K562 (cell line): ENCODE results near the gene SYNJ2. TPM values are rescaled to one million over a fixed set of nuclear protein-coding genes. Genes with fewer than 3 reads are reported as not detected.

Source experiments
- CCNT2 ChIP-seq: IDR thresholded peaks from 2 replicates; pipeline ENCODE4 v1.6.1; 2011; ENCODE audit warnings: borderline replicate concordance, low read depth, mild to moderate bottlenecking, moderate library complexity, mixed read lengths, low read length; ENCODE audit not compliant: insufficient read length; ENCODE audit errors: extremely low read depth
- DMBX1 ChIP-seq: fragments of 250-450 bp; sonication (Bioruptor Pico); IDR thresholded peaks from 2 replicates; pipeline ENCODE4 v1.8.0; 2022; ENCODE audit warnings: inconsistent platforms, mild to moderate bottlenecking, moderate library complexity, borderline replicate concordance
- GATAD2A ChIP-seq: fragments of 450-650 bp; IDR thresholded peaks from 2 replicates; pipeline ENCODE4 v1.6.1; 2017
- HCFC1 ChIP-seq: IDR thresholded peaks from 2 replicates; pipeline ENCODE4 v1.6.1; 2012; ENCODE audit warnings: low read depth, low read length, improper control_type of control experiment
- HMG20B ChIP-seq: fragments of 250-450 bp; sonication (Bioruptor Pico); IDR thresholded peaks from 2 replicates; pipeline ENCODE4 v1.5.0; 2021; ENCODE audit warnings: mild to moderate bottlenecking
- MXI1 ChIP-seq: IDR thresholded peaks from 2 replicates; pipeline ENCODE4 v1.6.1; 2011; ENCODE audit warnings: low read depth, mild to moderate bottlenecking, improper control_type of control experiment, low read length
- MYNN ChIP-seq, 2 experiments: sonication (generic); formaldehyde crosslinking in 1 of 2; IDR thresholded peaks; 2 replicates each; pipeline versions ENCODE4 v1.5.0 to v1.6.1; 2016 to 2020; ENCODE audit warnings: antibody characterized with exemption in 1 of 2, missing genetic modification reagents in 1 of 2
- POLR3A ChIP-seq: IDR thresholded peaks from 2 replicates; pipeline ENCODE4 v1.6.1; 2011; ENCODE audit warnings: borderline replicate concordance, mild to moderate bottlenecking, moderate library complexity; ENCODE audit not compliant: insufficient read length, insufficient read depth; ENCODE audit errors: extremely low read depth
- SETDB1 ChIP-seq: IDR thresholded peaks from one replicate; pipeline ENCODE4 v1.6.1; 2012; ENCODE audit warnings: low read length, control low read depth, inconsistent platforms
- SREBF2 ChIP-seq: sonication (generic); formaldehyde crosslinking; IDR thresholded peaks from 2 replicates; pipeline ENCODE4 v1.4.0; 2020; ENCODE audit warnings: mild to moderate bottlenecking, missing genetic modification reagents
- SRSF1 ChIP-seq: fragments of 200-400 bp; formaldehyde crosslinking; IDR thresholded peaks from 2 replicates; pipeline ENCODE4 v1.6.1; 2017; ENCODE audit warnings: mild to moderate bottlenecking, low read depth, low read length, moderate library complexity
- TAF15 ChIP-seq: fragments of 200-400 bp; formaldehyde crosslinking; IDR thresholded peaks from 2 replicates; pipeline ENCODE4 v1.6.1; 2017; ENCODE audit warnings: mild to moderate bottlenecking, low read depth, low read length, moderate library complexity
- TGIF2 ChIP-seq: sonication (generic); formaldehyde crosslinking; IDR thresholded peaks from 2 replicates; pipeline ENCODE4 v1.8.1; 2022; ENCODE audit warnings: mild to moderate bottlenecking, missing genetic modification reagents, moderate library complexity
- ZBTB1 ChIP-seq: sonication (generic); formaldehyde crosslinking; IDR thresholded peaks from 2 replicates; pipeline ENCODE4 v1.8.1; 2023; ENCODE audit warnings: missing genetic modification reagents, low read depth, mild to moderate bottlenecking, borderline replicate concordance
- ZNF133 ChIP-seq: fragments of 250-450 bp; sonication (Bioruptor Pico); IDR thresholded peaks from 2 replicates; pipeline ENCODE4 v1.4.0; 2020; ENCODE audit warnings: mild to moderate bottlenecking
- ZNF146 ChIP-seq: IDR thresholded peaks from one replicate; pipeline ENCODE4 v1.6.1; 2018; ENCODE audit warnings: missing compliant biosample characterization; ENCODE audit not compliant: unreplicated experiment
- polyA plus RNA-seq, 8 experiments: library from polyadenylated mRNA; depleted of rRNA in 4 of 8; stranded (reverse) in 5 of 8; unstranded in 3 of 8; fragments of >200 nt; fragmentation: Nextera tagmentation in 2 of 8; fragmentation: Illumina TruSeq in 1 of 8; extraction: Ambion mirVana in 2 of 8; extraction: Trizol in 1 of 8; gene quantifications; 2 replicates each; pipeline versions ENCODE4 v1.2.1 to v1.2.3, GENCODE V29; 2011 to 2014; ENCODE audit warnings: inconsistent platforms in 1 of 8, missing spikeins in 1 of 8
- total RNA-seq, 7 experiments: library from RNA; depleted of rRNA in 6 of 7; stranded (reverse); fragments of >200 nt in 6 of 7; fragmentation: Illumina TruSeq in 2 of 7; extraction: Trizol in 2 of 7; gene quantifications; 2 replicates each; pipeline versions ENCODE4 v1.2.1 to v1.2.3, GENCODE V29; 2011 to 2021; ENCODE audit warnings: low replicate concordance in 1 of 7
- TF ChIP-seq, protein P1 (sequence below), 2 experiments: fragments of 150-350 bp in 1 of 2; IDR thresholded peaks; 2 replicates each; pipeline ENCODE4 v1.6.1; 2012 to 2016; ENCODE audit warnings: low read depth in 2 of 2, low read length in 2 of 2, mild to moderate bottlenecking in 1 of 2, moderate library complexity in 1 of 2
- TF ChIP-seq, protein P2 (sequence below): fragments of 250-450 bp; sonication (Bioruptor Pico); IDR thresholded peaks from 2 replicates; pipeline ENCODE4 v1.8.0; 2022; ENCODE audit warnings: moderate library complexity, mild to moderate bottlenecking, inconsistent platforms
- TF ChIP-seq, protein P3 (sequence below): sonication (generic); formaldehyde crosslinking; IDR thresholded peaks from 2 replicates; pipeline ENCODE4 v1.8.0; 2022; ENCODE audit warnings: mild to moderate bottlenecking, missing genetic modification reagents

The SYNJ2 gene
- total and polyA plus RNA-seq, 9 of the 15 experiments (the other 6 are each of a cell fraction or from before 2014, with no cell fraction given), result 3.0 to 27.7 (median 17.8) TPM

DNA sequence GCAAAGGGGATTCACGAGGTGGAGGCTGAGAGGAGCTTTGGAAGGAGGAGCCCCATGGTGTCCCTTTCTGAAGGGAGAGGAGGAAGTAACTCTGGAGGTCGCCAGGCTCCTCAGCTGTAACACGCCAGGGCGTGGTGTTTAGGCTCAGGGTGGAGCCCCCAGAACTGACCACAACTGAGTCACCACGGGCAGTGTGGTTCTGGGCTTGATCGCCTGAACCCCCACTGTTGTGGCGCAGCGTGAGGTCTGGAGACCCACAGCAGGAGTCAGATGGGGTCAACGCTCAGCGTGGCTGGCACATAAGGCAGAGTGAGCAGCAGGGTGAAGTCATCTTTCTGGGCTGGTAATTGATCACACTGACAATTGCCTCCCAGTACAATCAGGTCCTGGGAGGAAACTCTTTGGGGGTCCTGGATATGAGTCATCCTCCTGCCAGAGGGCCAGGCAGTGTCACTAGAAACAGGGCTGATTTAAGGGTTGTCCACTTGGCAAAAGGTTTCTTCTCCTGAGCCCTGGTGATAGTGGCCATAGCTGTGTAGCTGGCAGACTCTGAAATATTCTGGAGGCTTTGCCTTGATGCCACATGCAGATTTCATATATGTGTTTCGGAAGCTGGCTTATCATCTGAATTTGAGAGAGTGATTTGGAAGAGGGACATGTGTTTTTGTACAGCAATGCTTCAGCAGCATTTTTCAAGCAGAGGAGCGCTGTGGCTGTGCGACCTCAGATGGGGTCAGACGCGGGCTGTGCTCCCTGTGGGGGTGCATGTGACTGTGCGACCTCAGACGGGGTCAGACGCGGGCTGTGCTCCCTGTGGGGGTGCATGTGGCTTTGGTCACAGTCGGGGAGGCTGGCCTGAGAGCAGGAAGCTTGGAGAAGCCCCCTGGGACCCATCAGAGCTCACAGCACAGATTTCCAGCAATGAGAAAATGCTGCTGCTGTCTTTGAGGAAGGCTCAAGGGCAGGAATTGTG lies 50.0 kb downstream of the SYNJ2 start (continued):
- TF ChIP-seq, protein P1, sequence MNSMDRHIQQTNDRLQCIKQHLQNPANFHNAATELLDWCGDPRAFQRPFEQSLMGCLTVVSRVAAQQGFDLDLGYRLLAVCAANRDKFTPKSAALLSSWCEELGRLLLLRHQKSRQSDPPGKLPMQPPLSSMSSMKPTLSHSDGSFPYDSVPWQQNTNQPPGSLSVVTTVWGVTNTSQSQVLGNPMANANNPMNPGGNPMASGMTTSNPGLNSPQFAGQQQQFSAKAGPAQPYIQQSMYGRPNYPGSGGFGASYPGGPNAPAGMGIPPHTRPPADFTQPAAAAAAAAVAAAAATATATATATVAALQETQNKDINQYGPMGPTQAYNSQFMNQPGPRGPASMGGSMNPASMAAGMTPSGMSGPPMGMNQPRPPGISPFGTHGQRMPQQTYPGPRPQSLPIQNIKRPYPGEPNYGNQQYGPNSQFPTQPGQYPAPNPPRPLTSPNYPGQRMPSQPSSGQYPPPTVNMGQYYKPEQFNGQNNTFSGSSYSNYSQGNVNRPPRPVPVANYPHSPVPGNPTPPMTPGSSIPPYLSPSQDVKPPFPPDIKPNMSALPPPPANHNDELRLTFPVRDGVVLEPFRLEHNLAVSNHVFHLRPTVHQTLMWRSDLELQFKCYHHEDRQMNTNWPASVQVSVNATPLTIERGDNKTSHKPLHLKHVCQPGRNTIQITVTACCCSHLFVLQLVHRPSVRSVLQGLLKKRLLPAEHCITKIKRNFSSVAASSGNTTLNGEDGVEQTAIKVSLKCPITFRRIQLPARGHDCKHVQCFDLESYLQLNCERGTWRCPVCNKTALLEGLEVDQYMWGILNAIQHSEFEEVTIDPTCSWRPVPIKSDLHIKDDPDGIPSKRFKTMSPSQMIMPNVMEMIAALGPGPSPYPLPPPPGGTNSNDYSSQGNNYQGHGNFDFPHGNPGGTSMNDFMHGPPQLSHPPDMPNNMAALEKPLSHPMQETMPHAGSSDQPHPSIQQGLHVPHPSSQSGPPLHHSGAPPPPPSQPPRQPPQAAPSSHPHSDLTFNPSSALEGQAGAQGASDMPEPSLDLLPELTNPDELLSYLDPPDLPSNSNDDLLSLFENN (IDR thresholded peaks at IDR 0.05; ENCODE audit: low read depth in 2 of 2, low read length in 2 of 2), result 0 out of 4 replicates have a peak, but pooled peaks of 1 of the 2 experiments have one; percentile 38
- TF ChIP-seq TGIF2 (CRISPR knock-in tag) (no peak), MXI1 (no peak), SRSF1 (no peak), HMG20B (CRISPR knock-in tag) (no peak), ZNF146 (CRISPR knock-in tag) (no peak), SREBF2 (CRISPR knock-in tag) (no peak), ZNF133 (no peak), CCNT2 (peak; percentile 35), GATAD2A (peak; percentile 16; the same call in 1 of the 2 replicates), MYNN (IDR thresholded peaks at IDR 0.05) (peak; percentile 69; the same call in 1 of the 2 replicates), MYNN (CRISPR knock-in tag; IDR thresholded peaks at IDR 0.05) (no peak), TAF15 (no peak), ZBTB1 (CRISPR knock-in tag) (peak; percentile 63; the same call in 1 of the 2 replicates), SETDB1 (no peak), HCFC1 (no peak), DMBX1 (CRISPR knock-in tag) (peak; percentile 29; the same call in 1 of the 2 replicates), POLR3A (no peak)
- TF ChIP-seq, protein P2, sequence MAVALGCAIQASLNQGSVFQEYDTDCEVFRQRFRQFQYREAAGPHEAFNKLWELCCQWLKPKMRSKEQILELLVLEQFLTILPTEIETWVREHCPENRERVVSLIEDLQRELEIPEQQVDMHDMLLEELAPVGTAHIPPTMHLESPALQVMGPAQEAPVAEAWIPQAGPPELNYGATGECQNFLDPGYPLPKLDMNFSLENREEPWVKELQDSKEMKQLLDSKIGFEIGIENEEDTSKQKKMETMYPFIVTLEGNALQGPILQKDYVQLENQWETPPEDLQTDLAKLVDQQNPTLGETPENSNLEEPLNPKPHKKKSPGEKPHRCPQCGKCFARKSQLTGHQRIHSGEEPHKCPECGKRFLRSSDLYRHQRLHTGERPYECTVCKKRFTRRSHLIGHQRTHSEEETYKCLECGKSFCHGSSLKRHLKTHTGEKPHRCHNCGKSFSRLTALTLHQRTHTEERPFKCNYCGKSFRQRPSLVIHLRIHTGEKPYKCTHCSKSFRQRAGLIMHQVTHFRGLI (CRISPR knock-in tag), result no peak
- TF ChIP-seq, protein P3, sequence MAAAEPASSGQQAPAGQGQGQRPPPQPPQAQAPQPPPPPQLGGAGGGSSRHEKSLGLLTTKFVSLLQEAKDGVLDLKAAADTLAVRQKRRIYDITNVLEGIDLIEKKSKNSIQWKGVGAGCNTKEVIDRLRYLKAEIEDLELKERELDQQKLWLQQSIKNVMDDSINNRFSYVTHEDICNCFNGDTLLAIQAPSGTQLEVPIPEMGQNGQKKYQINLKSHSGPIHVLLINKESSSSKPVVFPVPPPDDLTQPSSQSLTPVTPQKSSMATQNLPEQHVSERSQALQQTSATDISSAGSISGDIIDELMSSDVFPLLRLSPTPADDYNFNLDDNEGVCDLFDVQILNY (CRISPR knock-in tag), result 0 out of 2 replicates have a peak, but pooled peaks have one; percentile 33
